OCI-M1 (cell line): Measurements from ENCODE around the gene DNAJC3.
"Not testable (repeated sequence)": the region's sequence is repeated elsewhere in the genome, so short reads cannot be mapped to it uniquely, and the experiment has no call there.

ENCODE experiments used
- DNase-seq: peaks from one replicate; lab custom pipeline; 2025; lab: John Stamatoyannopoulos, UW

Gene DNAJC3

GRCh38 chr13:95714142-95714832 lies 37.3 kb downstream of the DNAJC3 start:
- DNase-seq: no peak

GRCh38 chr13:95716231-95716630 lies 39.3 kb downstream of the DNAJC3 start:
- no peak for DNase-seq

GRCh38 chr13:95722241-95722640 lies 45.3 kb downstream of the DNAJC3 start:
- DNase-seq: no peak

GRCh38 chr13:95723438-95723837 lies 46.5 kb downstream of the DNAJC3 start:
- peak; percentile 41 for DNase-seq

GRCh38 chr13:95724252-95724651 lies 47.3 kb downstream of the DNAJC3 start:
- DNase-seq: no peak

- no peak for DNase-seq
These were observed 49.9 kb downstream of the DNAJC3 start for GRCh38 chr13:95726876-95727275.

GRCh38 chr13:95728957-95729356 lies 52.0 kb downstream of the DNAJC3 start:
- no peak for DNase-seq

GRCh38 chr13:95734124-95734523 lies 57.2 kb downstream of the DNAJC3 start:
- DNase-seq: peak; percentile 9

- DNase-seq: not testable (repeated sequence)
These were observed 63.4 kb downstream of the DNAJC3 start for GRCh38 chr13:95740071-95740978.

- DNase-seq: no peak
These were observed 64.0 kb downstream of the DNAJC3 start for GRCh38 chr13:95740979-95741320.

- DNase-seq: no peak
These were observed 64.9 kb downstream of the DNAJC3 start for GRCh38 chr13:95741584-95742563.

GRCh38 chr13:95743192-95743591 lies 66.3 kb downstream of the DNAJC3 start:
- DNase-seq: no peak

GRCh38 chr13:95745289-95745688 lies 68.3 kb downstream of the DNAJC3 start:
- DNase-seq: no peak

- peak; percentile 32 for DNase-seq
These were observed 68.8 kb downstream of the DNAJC3 start for GRCh38 chr13:95745752-95746151.

- DNase-seq: no peak
These were observed 72.6 kb downstream of the DNAJC3 start for GRCh38 chr13:95749545-95749944.

- DNase-seq: no peak
These were observed 75.7 kb downstream of the DNAJC3 start for GRCh38 chr13:95752677-95753076.

GRCh38 chr13:95754069-95754468 lies 77.1 kb downstream of the DNAJC3 start:
- peak; percentile 75 for DNase-seq

GRCh38 chr13:95756072-95756471 lies 79.1 kb downstream of the DNAJC3 start:
- peak; percentile 88 for DNase-seq

- DNase-seq: not testable (repeated sequence)
These were observed 85.7 kb downstream of the DNAJC3 start for GRCh38 chr13:95762626-95763025.

GRCh38 chr13:95763601-95764000 lies 86.7 kb downstream of the DNAJC3 start:
- no peak for DNase-seq

- no peak for DNase-seq
These were observed 95.0 kb downstream of the DNAJC3 start for GRCh38 chr13:95771905-95772304.

- DNase-seq: no peak
These were observed 102.6 kb downstream of the DNAJC3 start for GRCh38 chr13:95779522-95779921.
